HCT116 (cell line): ENCODE measurements around the gene MARCHF2. TPM values are rescaled to one million over a fixed set of nuclear protein-coding genes. Genes with fewer than 3 reads are reported as not detected.

Source experiments
- ATAC-seq: fragments of 200-7000 bp; cut with Tn5 transposase; 2 replicates; pipeline ENCODE4 v1.9.1; 2020; ENCODE audit warnings: mild to moderate bottlenecking, moderate library complexity
- BruUV-seq: library from RNA; stranded (reverse); fragments of 400-500 nt; replicated peaks from 2 replicates; lab custom pipeline; 2021; lab: Mats Ljungman, UMichigan
- CTCF ChIA-PET: fragments of 300-600 bp; sonication (Branson Sonifier 250); formaldehyde crosslinking; loops from one replicate; lab custom pipeline; 2021; ENCODE audit warnings: antibody characterized with exemption; lab: Charles Lee
- POLR2A ChIA-PET: fragments of 300-600, 350-600 bp; sonication (Branson Sonifier 250); formaldehyde crosslinking; loops from one replicate; lab custom pipeline; 2021; ENCODE audit warnings: antibody characterized with exemption; lab: Charles Lee
- RAD21 ChIA-PET, 2 experiments: fragments of 300-600 bp; sonication (Branson Sonifier 250); formaldehyde crosslinking; loops; one replicate each; lab custom pipeline; 2023; ENCODE audit warnings: low total read pairs in 2 of 2; ENCODE audit not compliant: uncharacterized antibody in 2 of 2, unreplicated experiment in 2 of 2, low non-redundant PET in 1 of 2; lab: Charles Lee
- DNase-seq: peaks from one replicate; pipeline ENCODE4 v3.0.0-alpha.2; 2010; ENCODE audit warnings: low read depth, low spot score
- H2AFZ ChIP-seq: fragments of 200-600 bp; shearing (Covaris generic), sonication (generic); 2 replicates; pipeline ENCODE4 v1.6.1; 2017; ENCODE audit warnings: low read depth, mixed run types, mixed read lengths, antibody characterized with exemption, low read length; ENCODE audit not compliant: poor library complexity, severe bottlenecking
- H3K27ac ChIP-seq: 2 replicates; pipeline ENCODE4 v1.5.1; 2012; ENCODE audit warnings: low read depth, low read length
- H3K27me3 ChIP-seq: fragments of 200-600 bp; sonication (generic); 2 replicates; pipeline ENCODE4 v1.6.1; 2016; ENCODE audit warnings: mixed run types, low read length, mixed read lengths; ENCODE audit not compliant: insufficient read depth
- H3K36me3 ChIP-seq, 2 experiments: fragments of 200-500 bp in 1 of 2; fragments of 200-600 bp in 1 of 2; sonication (Bioruptor generic) in 1 of 2; sonication (generic) in 1 of 2; 2 replicates each; pipeline versions ENCODE4 v1.5.1 to v1.6.1; 2014 to 2016; ENCODE audit warnings: low read length in 2 of 2, inconsistent platforms in 1 of 2, mixed read lengths in 1 of 2, mixed run types in 1 of 2; ENCODE audit not compliant: insufficient read depth in 2 of 2, control insufficient read depth in 1 of 2
- H3K4me1 ChIP-seq, 2 experiments: fragments of 200-600 bp in 1 of 2; sonication (generic) in 1 of 2; 2 replicates each; pipeline versions ENCODE4 v1.5.1 to v1.6.1; 2012 to 2017; ENCODE audit warnings: low read length in 2 of 2, inconsistent platforms in 1 of 2, mild to moderate bottlenecking in 1 of 2, mixed read lengths in 1 of 2, mixed run types in 1 of 2, moderate library complexity in 1 of 2; ENCODE audit not compliant: insufficient read depth in 2 of 2, control insufficient read depth in 1 of 2
- H3K4me2 ChIP-seq: fragments of 200-600 bp; sonication (generic); 2 replicates; pipeline ENCODE4 v1.6.1; 2017; ENCODE audit warnings: mixed run types, low read length, mixed read lengths
- H3K4me3 ChIP-seq, 2 experiments: fragments of 200-600 bp in 1 of 2; sonication (generic) in 1 of 2; replicated peaks in 1 of 2; 2 replicates each; pipeline ENCODE4 v1.5.1; 2011 to 2016; ENCODE audit warnings: low read length in 2 of 2, control low read depth in 1 of 2, low read depth in 1 of 2, mild to moderate bottlenecking in 1 of 2, mixed read lengths in 1 of 2, mixed run types in 1 of 2
- H3K79me2 ChIP-seq: fragments of 200-600 bp; sonication (generic); 2 replicates; pipeline ENCODE4 v1.6.1; 2017; ENCODE audit warnings: mild to moderate bottlenecking, mixed run types, low read length, moderate library complexity, mixed read lengths; ENCODE audit not compliant: insufficient read depth
- H3K9ac ChIP-seq: fragments of 200-600 bp; sonication (generic); 2 replicates; pipeline ENCODE4 v1.6.1; 2016; ENCODE audit warnings: low read length, mixed read lengths
- H3K9me2 ChIP-seq: fragments of 200-600 bp; sonication (generic), shearing (Covaris generic); 2 replicates; pipeline ENCODE4 v1.6.1; 2017; ENCODE audit warnings: mixed run types, mild to moderate bottlenecking, moderate library complexity; ENCODE audit not compliant: insufficient read depth
- H3K9me3 ChIP-seq, 2 experiments: fragments of 200-500 bp in 1 of 2; fragments of 200-600 bp in 1 of 2; sonication (Bioruptor generic) in 1 of 2; sonication (generic) in 1 of 2; 2 replicates each; pipeline ENCODE4 v1.6.1; 2014 to 2017; ENCODE audit warnings: low read length in 2 of 2, mixed read lengths in 2 of 2, inconsistent platforms in 1 of 2, low read depth in 1 of 2, mild to moderate bottlenecking in 1 of 2, mixed run types in 1 of 2, moderate library complexity in 1 of 2; ENCODE audit not compliant: control insufficient read depth in 1 of 2, insufficient read depth in 1 of 2
- H4K20me1 ChIP-seq: fragments of 200-600 bp; sonication (generic), shearing (Covaris generic); 2 replicates; pipeline ENCODE4 v1.6.1; 2017; ENCODE audit warnings: mixed run types, mild to moderate bottlenecking, moderate library complexity; ENCODE audit not compliant: insufficient read depth
- CEBPB ChIP-seq: IDR thresholded peaks from 2 replicates; pipeline ENCODE4 v1.6.1; 2012; ENCODE audit warnings: low read depth
- EGR1 ChIP-seq: IDR thresholded peaks from 2 replicates; pipeline ENCODE4 v1.6.1; 2012; ENCODE audit warnings: low read depth
- FOSL1 ChIP-seq: IDR thresholded peaks from 2 replicates; pipeline ENCODE4 v1.6.1; 2012; ENCODE audit warnings: low read depth
- JUND ChIP-seq: IDR thresholded peaks from 2 replicates; pipeline ENCODE4 v1.6.1; 2012
- SP1 ChIP-seq: IDR thresholded peaks from 2 replicates; pipeline ENCODE4 v1.6.1; 2012; ENCODE audit warnings: low read depth
- ZNF274 ChIP-seq: fragments of 200-500 bp; sonication (Bioruptor generic); IDR thresholded peaks from 2 replicates; pipeline ENCODE4 v1.6.1; 2014; ENCODE audit warnings: mild to moderate bottlenecking, low read depth, low read length, inconsistent platforms
- intact Hi-C: fragments of 100-400 bp; cut with micrococcal nuclease; formaldehyde crosslinking; loops from 2 replicates; pipeline ENCODE4 v1.10.0; 2022
- total RNA-seq: library from RNA; stranded (reverse); gene quantifications from one replicate; pipeline ENCODE4 v1.2.1, GENCODE V29; 2021; ENCODE audit not compliant: unreplicated experiment
- TF ChIP-seq, protein P1 (sequence below): IDR thresholded peaks from 2 replicates; pipeline ENCODE4 v1.6.1; 2011; ENCODE audit warnings: mild to moderate bottlenecking, low read length, moderate library complexity; ENCODE audit not compliant: insufficient replicate concordance; ENCODE audit errors: extremely low read depth
- TF ChIP-seq, protein P2 (sequence below): IDR thresholded peaks from 2 replicates; pipeline ENCODE4 v1.6.1; 2012
- TF ChIP-seq, protein P3 (sequence below): IDR thresholded peaks from 2 replicates; pipeline ENCODE4 v1.6.1; 2012; ENCODE audit warnings: low read depth
- TF ChIP-seq, protein P4 (sequence below), 3 experiments: fragments of 200-600 bp in 1 of 3; sonication (generic) in 1 of 3; IDR thresholded peaks in 2 of 3; conservative IDR thresholded peaks in 1 of 3; 2 replicates each; pipeline ENCODE4 v1.5.1; 2012 to 2017; ENCODE audit warnings: low read depth in 2 of 3, low read length in 2 of 3, antibody characterized with exemption in 1 of 3, borderline replicate concordance in 1 of 3, control low read depth in 1 of 3, mild to moderate bottlenecking in 1 of 3, mixed read lengths in 1 of 3, mixed run types in 1 of 3, moderate library complexity in 1 of 3; ENCODE audit not compliant: insufficient read depth in 1 of 3
- TF ChIP-seq, protein P5 (sequence below): IDR thresholded peaks from 2 replicates; pipeline ENCODE4 v1.6.1; 2012

Gene MARCHF2
- total RNA-seq, 1 experiment from 2014 or later: 22.5 TPM

DNA sequence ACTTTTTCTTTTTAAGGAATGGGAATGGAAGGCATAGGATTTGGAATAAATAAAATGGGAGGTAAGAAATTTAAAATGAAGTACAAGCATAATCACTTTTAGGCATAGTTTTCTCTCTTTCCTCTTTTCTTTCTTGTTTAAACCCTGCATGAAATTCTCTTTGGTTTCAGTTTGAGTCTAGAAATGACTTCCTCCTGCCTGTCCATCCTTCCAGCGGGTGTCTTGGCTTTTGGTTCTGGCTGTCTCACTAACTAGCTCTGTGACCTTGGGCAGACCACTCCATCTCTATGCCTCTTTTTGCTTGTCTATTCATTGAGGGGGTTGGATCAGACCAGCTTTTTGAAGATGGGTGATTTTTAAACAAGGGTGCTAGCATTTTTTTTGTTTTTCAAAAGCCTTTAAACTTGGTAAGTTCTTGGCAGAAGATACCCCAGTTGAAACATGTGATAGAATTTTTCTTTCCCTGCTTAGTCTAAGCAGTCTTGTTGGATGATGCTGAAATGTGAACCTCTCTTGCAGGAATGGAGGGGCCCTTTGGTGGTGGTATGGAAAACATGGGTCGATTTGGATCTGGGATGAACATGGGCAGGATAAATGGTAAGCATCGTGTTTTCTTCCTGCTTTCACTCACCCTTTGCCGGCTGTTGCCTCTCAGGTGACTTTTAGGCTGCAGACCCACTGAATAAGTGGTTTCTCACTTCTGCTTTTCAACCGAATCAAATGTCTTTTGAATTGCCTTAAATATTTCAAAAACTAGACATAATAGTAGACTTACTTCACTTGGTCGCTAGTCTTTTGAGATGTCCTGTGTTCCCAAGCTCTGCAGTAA, 60.8 kb downstream of the MARCHF2 start:
- Histone ChIP-seq H2AFZ (no peak overlapping the region), H3K4me3 (no peak overlapping the region), H3K4me2 (no peak overlapping the region)
- RAD21 ChIA-PET: no interaction called here
- TF ChIP-seq JUND: no peak
- no peak for TF ChIP-seq FOSL1
- no peak for TF ChIP-seq EGR1
- no peak for TF ChIP-seq CEBPB
- TF ChIP-seq, protein P1, sequence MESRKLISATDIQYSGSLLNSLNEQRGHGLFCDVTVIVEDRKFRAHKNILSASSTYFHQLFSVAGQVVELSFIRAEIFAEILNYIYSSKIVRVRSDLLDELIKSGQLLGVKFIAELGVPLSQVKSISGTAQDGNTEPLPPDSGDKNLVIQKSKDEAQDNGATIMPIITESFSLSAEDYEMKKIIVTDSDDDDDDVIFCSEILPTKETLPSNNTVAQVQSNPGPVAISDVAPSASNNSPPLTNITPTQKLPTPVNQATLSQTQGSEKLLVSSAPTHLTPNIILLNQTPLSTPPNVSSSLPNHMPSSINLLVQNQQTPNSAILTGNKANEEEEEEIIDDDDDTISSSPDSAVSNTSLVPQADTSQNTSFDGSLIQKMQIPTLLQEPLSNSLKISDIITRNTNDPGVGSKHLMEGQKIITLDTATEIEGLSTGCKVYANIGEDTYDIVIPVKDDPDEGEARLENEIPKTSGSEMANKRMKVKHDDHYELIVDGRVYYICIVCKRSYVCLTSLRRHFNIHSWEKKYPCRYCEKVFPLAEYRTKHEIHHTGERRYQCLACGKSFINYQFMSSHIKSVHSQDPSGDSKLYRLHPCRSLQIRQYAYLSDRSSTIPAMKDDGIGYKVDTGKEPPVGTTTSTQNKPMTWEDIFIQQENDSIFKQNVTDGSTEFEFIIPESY: no peak
- TF ChIP-seq, protein P2, sequence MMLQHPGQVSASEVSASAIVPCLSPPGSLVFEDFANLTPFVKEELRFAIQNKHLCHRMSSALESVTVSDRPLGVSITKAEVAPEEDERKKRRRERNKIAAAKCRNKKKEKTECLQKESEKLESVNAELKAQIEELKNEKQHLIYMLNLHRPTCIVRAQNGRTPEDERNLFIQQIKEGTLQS: no peak
- TF ChIP-seq, all 23 proteins: peak for 0
- no peaks in the 10 kb centered on the region for H3K9me3 ChIP-seq
- intact Hi-C loops: no loop called here
- no peaks in the 10 kb centered on the region for H3K4me1 ChIP-seq
- ChIA-PET CTCF (no interaction called here), POLR2A (no interaction called here)
- H3K36me3 ChIP-seq: peaks cover 71 to 82% of the 10 kb centered on the region in 2 experiments
- no peak overlapping the region for H3K9ac ChIP-seq
- H3K27ac ChIP-seq: no peak overlapping the region
- BruUV-seq: no TSS peak
- H3K27me3 ChIP-seq: no peaks in the 10 kb centered on the region
- DNase-seq (no peak), ATAC-seq (no peak)
- H3K9me2 ChIP-seq: no peaks in the 10 kb centered on the region
- peaks cover 98% of the 10 kb centered on the region for H3K79me2 ChIP-seq
- no peaks in the 10 kb centered on the region; the same call in 1 of the 2 replicates for H4K20me1 ChIP-seq

DNA sequence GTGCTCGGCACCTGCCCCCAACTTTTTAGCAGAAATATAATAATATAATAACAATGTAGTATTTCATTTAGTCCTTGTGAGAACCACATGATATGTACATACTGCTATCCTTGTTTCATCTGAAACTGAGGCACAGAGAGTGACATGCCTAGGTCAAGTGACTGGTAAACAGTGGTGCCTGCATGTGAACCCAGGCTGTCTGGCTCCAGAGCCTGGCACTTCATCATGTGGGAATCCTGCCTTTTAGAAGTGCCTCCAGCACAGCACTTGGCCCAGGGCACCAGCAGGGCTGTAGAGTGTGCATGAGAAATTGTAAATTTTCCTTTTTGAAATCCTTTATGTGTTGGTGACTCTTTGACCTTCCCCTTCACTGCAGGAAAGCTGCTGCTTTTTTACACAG, 61.9 kb downstream of the MARCHF2 start:
- RAD21 ChIA-PET: no interaction called here
- Histone ChIP-seq H3K9me3 (no peaks in the 10 kb centered on the region), H4K20me1 (no peaks in the 10 kb centered on the region; the same call in 1 of the 2 replicates), H3K79me2 (peaks cover 98% of the 10 kb centered on the region), H3K4me3 (no peak overlapping the region), H3K9me2 (no peaks in the 10 kb centered on the region), H2AFZ (no peak overlapping the region), H3K36me3 (peaks cover 63 to 76% of the 10 kb centered on the region in 2 experiments), H3K9ac (no peak overlapping the region), H3K4me2 (no peak overlapping the region), H3K4me1 (no peaks in the 10 kb centered on the region), H3K27ac (no peak overlapping the region), H3K27me3 (no peaks in the 10 kb centered on the region)
- no TSS peak for BruUV-seq
- DNase-seq: no peak
- CTCF ChIA-PET: no interaction called here
- intact Hi-C loops: no loop called here
- POLR2A ChIA-PET: no interaction called here
- no peak for ATAC-seq
- TF ChIP-seq, protein P3, sequence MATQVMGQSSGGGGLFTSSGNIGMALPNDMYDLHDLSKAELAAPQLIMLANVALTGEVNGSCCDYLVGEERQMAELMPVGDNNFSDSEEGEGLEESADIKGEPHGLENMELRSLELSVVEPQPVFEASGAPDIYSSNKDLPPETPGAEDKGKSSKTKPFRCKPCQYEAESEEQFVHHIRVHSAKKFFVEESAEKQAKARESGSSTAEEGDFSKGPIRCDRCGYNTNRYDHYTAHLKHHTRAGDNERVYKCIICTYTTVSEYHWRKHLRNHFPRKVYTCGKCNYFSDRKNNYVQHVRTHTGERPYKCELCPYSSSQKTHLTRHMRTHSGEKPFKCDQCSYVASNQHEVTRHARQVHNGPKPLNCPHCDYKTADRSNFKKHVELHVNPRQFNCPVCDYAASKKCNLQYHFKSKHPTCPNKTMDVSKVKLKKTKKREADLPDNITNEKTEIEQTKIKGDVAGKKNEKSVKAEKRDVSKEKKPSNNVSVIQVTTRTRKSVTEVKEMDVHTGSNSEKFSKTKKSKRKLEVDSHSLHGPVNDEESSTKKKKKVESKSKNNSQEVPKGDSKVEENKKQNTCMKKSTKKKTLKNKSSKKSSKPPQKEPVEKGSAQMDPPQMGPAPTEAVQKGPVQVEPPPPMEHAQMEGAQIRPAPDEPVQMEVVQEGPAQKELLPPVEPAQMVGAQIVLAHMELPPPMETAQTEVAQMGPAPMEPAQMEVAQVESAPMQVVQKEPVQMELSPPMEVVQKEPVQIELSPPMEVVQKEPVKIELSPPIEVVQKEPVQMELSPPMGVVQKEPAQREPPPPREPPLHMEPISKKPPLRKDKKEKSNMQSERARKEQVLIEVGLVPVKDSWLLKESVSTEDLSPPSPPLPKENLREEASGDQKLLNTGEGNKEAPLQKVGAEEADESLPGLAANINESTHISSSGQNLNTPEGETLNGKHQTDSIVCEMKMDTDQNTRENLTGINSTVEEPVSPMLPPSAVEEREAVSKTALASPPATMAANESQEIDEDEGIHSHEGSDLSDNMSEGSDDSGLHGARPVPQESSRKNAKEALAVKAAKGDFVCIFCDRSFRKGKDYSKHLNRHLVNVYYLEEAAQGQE: no peak
- no peak for TF ChIP-seq ZNF274
- TF ChIP-seq, protein P4, sequence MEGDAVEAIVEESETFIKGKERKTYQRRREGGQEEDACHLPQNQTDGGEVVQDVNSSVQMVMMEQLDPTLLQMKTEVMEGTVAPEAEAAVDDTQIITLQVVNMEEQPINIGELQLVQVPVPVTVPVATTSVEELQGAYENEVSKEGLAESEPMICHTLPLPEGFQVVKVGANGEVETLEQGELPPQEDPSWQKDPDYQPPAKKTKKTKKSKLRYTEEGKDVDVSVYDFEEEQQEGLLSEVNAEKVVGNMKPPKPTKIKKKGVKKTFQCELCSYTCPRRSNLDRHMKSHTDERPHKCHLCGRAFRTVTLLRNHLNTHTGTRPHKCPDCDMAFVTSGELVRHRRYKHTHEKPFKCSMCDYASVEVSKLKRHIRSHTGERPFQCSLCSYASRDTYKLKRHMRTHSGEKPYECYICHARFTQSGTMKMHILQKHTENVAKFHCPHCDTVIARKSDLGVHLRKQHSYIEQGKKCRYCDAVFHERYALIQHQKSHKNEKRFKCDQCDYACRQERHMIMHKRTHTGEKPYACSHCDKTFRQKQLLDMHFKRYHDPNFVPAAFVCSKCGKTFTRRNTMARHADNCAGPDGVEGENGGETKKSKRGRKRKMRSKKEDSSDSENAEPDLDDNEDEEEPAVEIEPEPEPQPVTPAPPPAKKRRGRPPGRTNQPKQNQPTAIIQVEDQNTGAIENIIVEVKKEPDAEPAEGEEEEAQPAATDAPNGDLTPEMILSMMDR (IDR thresholded peaks at IDR 0.05 in 2 of 3, conservative IDR thresholded peaks at IDR 0.05 in 1 of 3; ENCODE audit: borderline replicate concordance in 1 of 3, insufficient read depth in 1 of 3, low read depth in 2 of 3, low read length in 2 of 3): no peak
- no peak for TF ChIP-seq SP1
- TF ChIP-seq, protein P5, sequence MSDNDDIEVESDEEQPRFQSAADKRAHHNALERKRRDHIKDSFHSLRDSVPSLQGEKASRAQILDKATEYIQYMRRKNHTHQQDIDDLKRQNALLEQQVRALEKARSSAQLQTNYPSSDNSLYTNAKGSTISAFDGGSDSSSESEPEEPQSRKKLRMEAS: no peak
- no peak for TF ChIP-seq FOSL1
